Medulla oblongata (tissue), 1 donor: ENCODE data around the gene SDK1.
A peak's percentile ranks its signal among the peaks of the same experiment; 100 is the strongest.

Experiments
- DNase-seq: peaks from one replicate; pipeline ENCODE4 v3.0.0-alpha.2; 2015; ENCODE audit errors: extremely low spot score

Gene SDK1

GRCh38 chr7:3332308-3332707, 31.3 kb downstream of the SDK1 start:
- no peak for DNase-seq

GRCh38 chr7:3333861-3334260, 32.8 kb downstream of the SDK1 start:
- DNase-seq, result no peak

- DNase-seq, result no peak
Measured at GRCh38 chr7:3336042-3336665, 35.1 kb downstream of the SDK1 start.

- no peak for DNase-seq
Measured at GRCh38 chr7:3338161-3338560, 37.1 kb downstream of the SDK1 start.

- peak; percentile 9 for DNase-seq
Measured at GRCh38 chr7:3345699-3346481, 44.8 kb downstream of the SDK1 start.

GRCh38 chr7:3349126-3349525, 48.1 kb downstream of the SDK1 start:
- no peak for DNase-seq

- no peak for DNase-seq
Measured at GRCh38 chr7:3356173-3356572, 55.1 kb downstream of the SDK1 start.

- peak; percentile 26 for DNase-seq
Measured at GRCh38 chr7:3358991-3359390, 57.9 kb downstream of the SDK1 start.

GRCh38 chr7:3367261-3367660, 66.2 kb downstream of the SDK1 start:
- DNase-seq, result no peak

- DNase-seq, result no peak
Measured at GRCh38 chr7:3370068-3370830, 69.2 kb downstream of the SDK1 start.

GRCh38 chr7:3370921-3371320, 69.9 kb downstream of the SDK1 start:
- DNase-seq, result no peak

GRCh38 chr7:3371601-3372000, 70.5 kb downstream of the SDK1 start:
- no peak for DNase-seq

- no peak for DNase-seq
Measured at GRCh38 chr7:3374239-3374638, 73.2 kb downstream of the SDK1 start.

GRCh38 chr7:3378390-3379150, 77.5 kb downstream of the SDK1 start:
- no peak for DNase-seq

GRCh38 chr7:3380034-3380433, 79.0 kb downstream of the SDK1 start:
- no peak for DNase-seq

GRCh38 chr7:3380886-3381685, 80.0 kb downstream of the SDK1 start:
- DNase-seq, result no peak

GRCh38 chr7:3386423-3387190, 85.6 kb downstream of the SDK1 start:
- no peak for DNase-seq

- no peak for DNase-seq
Measured at GRCh38 chr7:3393862-3394261, 92.8 kb downstream of the SDK1 start.

- no peak for DNase-seq
Measured at GRCh38 chr7:3397324-3397723, 96.3 kb downstream of the SDK1 start.

- DNase-seq, result no peak
Measured at GRCh38 chr7:3399858-3400257, 98.8 kb downstream of the SDK1 start.
